ENCODE results near the gene PPIB. TPM values are rescaled to one million over a fixed set of nuclear protein-coding genes. Genes with fewer than 3 reads are reported as not detected.

The PPIB gene
- 768 to 824 TPM (median 796 TPM) in 5 replicates for total RNA-seq (2022; extraction: Qiagen RNA extraction)

DNA sequence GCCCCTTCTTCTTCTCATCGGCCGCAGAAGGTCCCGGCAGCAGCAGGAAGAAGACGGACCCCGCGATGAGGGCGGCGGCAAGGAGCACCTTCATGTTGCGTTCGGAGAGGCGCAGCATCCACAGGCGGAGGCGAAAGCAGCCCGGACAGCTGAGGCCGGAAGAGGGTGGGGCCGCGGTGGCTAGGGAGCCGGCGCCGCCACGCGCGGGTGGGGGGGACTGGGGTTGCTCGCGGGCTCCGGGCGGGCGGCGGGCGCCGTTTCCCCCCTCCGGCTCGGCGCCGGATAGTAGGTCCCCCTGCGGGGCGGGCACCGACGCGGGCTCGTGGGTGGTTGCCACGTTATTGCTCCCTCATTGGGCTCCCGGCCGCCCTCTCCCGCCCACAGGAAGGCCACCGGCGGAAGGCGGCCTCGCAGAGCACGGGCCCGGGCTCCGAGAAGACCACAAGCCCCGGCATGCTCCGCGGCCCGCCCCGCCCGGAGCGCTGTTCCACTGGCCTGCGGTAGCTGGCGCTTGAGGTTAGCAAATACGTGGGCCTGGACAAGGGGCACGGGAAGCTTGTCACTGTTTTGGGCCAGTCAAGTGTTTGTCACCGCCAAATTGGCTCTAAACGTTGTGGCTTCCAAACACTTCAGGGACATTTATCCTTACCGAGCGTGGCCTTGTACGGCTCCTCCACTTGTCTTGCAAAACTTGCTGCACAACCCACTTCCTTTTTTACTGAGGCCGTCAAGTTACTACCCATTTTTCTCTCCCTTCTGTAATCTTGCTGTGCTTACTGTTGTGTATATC is at the start of gene PPIB:
Gene PPIB, minus strand, starts transcription at position 154 of the 790 bp plus-strand sequence. Its CDS starts 36 bp downstream, at position 118.

DNA sequence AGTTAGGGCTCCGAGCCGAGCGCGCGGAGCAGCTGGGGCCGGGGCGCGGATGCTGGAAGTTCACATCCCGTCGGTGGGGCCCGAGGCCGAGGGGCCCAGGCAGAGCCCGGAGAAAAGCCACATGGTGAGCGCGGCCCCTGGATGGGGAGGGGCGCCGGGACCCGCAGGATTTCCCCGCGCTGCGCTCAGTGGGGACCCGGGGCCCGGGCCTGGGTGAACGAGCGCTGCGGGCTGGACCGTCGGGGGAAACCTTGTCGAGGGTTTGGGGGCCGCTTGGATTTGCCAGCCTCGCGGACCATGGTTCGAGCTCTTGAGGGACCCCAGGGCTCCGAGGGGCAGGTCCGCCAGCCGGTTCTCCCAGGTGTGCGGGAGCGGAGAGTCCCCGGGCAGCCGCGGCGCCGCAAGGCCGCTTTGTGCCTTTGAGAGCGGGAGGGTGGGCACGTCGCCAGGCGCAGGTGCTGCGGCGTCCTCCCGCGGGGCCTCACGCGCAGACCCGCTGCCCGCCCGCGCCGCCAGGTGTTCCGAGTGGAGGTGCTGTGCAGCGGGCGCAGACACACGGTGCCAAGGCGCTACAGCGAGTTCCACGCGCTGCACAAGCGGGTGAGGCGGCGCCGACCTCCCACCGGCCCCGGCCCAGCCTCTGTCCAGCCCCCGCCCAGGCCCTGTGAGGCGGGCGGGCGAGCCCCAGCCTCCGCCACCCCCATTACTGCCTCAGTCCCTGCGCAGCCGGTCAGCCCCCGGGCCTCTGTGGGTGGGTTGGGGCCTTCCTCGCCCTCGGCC is 10.9 kb downstream of the PPIB start, which contains the start of gene SNX22:
Gene SNX22, plus strand, starts transcription at position 5 of the 780 bp plus-strand sequence. Its CDS starts 45 bp downstream, at position 50.

Other genes with a start within 250 kb of the PPIB start
- gene DAPK2, start 116.5 kb downstream of the PPIB start, total RNA-seq (2022; extraction: Qiagen RNA extraction), result 2.8 to 4.2 TPM (median 3.7 TPM) in 5 replicates
- 110 to 169 TPM (median 116 TPM) in 5 replicates for gene CIAO2A, start 69.2 kb downstream of the PPIB start, total RNA-seq (2022; extraction: Qiagen RNA extraction)
- gene SNX1, start 67.0 kb downstream of the PPIB start, total RNA-seq (2022; extraction: Qiagen RNA extraction), result 71.1 to 80.1 TPM (median 74.8 TPM) in 5 replicates
- gene SNX22, start 11.3 kb downstream of the PPIB start, total RNA-seq (2022; extraction: Qiagen RNA extraction), result 0.49 to 1.2 TPM (median 0.95 TPM) in 5 replicates
- gene CSNK1G1, start 193.2 kb upstream of the PPIB start, total RNA-seq (2022; extraction: Qiagen RNA extraction), result 14.8 to 16.4 TPM (median 15.3 TPM) in 5 replicates
- 147 to 269 TPM (median 156 TPM) in 5 replicates for gene PCLAF, start 218.4 kb upstream of the PPIB start, total RNA-seq (2022; extraction: Qiagen RNA extraction)
- gene TRIP4, start 224.8 kb upstream of the PPIB start, total RNA-seq (2022; extraction: Qiagen RNA extraction), result 24.2 to 33.6 TPM (median 25.5 TPM) in 5 replicates

Measured in A549 treated with AZD2906 at 1 μM for 4 hours (cell line).